GM21526 (cell line): ENCODE data around the gene HOXB6.

ENCODE experiments used
- ATAC-seq: cut with Tn5 transposase; IDR thresholded peaks from one replicate; pipeline ENCODE4 v1.9.1; 2021; ENCODE audit warnings: moderate library complexity; ENCODE audit not compliant: unreplicated experiment, low FRiP score

Gene HOXB6

DNA sequence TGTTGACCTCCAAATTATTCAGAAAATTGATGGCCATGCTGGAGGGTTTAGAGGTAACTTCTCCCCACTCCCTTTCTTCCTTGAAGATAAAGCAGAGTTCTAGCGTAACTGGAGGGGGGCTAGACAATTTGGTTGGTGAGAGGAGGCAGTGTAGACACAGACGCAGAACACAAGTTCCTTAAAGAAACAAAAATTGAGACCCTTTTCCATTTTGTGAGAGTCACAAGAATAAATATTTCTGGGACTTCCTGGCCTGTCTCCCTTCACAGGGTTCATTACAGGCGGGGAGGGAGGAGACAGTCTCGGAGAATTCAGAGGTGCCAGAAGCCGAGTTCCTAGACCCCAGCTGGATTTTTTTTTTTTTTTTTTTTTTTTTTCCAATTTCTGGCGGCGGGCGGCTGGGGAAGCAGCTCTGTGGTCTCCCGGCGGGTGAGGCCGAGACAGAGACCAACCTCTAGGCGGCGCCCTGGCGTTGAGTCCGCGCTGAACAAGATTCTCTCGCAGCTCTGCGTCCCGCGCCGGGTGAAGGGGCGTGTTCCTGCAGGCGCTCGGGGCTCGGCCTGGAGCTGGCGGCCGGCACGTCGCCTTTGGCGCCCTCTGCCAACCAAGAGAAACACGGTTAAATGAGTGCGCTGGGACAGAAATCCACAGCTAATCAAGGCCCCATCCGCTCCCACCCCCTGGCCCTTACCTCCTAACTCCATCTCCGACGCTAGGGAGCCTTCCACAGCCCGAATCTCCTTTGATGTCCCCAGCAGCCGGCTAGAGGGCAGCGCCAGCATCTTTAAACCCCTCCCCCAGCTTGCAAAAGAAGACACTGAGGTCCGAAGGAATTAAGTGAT is 31.6 kb upstream of the HOXB6 start:
- no peak for ATAC-seq

DNA sequence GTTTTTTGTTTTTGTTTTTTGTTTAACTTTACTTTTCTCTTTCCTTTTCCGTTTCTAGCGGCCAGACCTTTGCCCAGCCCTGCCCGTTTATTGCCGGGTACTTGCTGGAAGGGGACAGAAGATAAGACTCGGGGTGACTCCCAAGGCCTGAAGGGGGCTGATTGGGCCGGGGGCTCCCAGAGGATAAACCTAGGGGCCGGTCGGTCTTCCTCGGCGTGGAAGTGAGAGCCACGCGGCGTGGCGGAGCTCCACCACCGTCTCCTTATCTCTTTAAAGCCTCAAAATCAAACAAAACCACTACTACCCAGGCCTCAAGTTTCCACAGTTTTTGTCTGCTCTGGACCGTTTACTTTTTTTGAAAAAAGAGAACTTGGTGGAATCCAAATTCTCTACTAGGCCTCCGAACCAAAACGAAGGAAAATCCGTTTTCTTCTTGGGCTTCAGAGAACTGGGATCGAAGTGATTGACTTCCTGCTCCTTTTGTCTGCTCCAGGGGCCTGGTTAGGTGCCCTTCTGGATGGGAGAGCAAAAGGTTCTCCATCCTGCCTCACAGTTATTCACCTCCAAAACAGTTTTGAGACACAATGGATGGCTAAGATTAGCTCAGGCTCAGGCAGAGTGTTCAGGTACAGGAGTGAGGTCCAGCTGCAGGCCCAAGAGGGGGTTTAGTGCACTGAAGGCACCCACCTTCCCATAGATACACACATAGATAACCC is 29.9 kb upstream of the HOXB6 start:
- no peak for ATAC-seq

DNA sequence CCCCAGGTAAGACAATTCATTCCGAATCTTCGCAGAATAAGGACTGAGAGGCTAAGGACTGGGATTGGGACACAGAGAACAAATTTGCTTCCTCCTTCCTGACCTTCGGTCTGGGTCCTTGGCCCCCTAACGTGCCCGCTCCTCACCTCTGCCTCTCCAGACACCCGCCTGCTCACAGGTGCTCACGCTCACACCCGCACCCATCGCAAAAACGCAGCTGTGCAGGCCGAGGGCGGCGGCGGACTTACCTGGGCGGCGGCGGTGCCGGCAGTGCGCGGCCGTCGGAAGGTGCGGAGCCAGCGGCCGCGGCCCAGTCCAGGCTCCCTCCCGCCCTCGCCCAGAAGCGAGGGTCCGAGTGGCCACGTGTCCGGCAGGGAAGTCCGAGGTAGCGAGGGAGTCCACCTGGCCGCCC is 28.5 kb upstream of the HOXB6 start:
- no peak for ATAC-seq

DNA sequence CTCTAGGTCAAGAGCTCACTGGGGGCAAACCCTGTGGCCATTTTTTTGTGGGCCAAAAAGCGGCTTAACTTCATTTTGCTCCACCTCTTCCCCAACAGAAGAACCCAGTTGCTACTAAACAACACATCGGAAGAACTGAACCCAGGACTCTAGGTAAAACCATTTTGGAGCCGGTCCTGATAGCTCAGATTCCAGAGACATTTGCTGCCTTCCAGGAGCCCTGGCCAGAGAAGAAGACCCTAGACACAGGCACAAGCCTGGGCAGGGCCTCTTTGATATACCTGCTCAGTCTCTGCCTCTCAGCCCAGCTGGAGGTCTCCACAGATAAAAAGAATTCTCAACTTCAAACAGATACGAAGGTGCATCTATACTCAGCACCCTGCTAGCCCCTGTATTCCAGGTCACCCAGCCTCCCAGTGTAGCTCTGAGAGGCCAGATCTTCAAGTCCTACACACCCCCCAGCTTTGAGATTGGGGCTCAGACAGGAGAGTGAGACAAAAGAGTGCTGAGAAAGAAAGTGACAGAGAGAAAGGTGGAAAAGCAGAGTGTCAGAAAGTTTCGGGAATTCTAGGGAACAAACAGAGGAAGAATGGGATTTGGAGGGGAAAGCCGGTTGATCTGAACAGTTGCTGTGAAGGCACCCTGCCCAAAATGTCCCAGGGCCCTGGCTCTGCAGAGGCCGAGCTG is 27.9 kb upstream of the HOXB6 start:
- no peak for ATAC-seq

DNA sequence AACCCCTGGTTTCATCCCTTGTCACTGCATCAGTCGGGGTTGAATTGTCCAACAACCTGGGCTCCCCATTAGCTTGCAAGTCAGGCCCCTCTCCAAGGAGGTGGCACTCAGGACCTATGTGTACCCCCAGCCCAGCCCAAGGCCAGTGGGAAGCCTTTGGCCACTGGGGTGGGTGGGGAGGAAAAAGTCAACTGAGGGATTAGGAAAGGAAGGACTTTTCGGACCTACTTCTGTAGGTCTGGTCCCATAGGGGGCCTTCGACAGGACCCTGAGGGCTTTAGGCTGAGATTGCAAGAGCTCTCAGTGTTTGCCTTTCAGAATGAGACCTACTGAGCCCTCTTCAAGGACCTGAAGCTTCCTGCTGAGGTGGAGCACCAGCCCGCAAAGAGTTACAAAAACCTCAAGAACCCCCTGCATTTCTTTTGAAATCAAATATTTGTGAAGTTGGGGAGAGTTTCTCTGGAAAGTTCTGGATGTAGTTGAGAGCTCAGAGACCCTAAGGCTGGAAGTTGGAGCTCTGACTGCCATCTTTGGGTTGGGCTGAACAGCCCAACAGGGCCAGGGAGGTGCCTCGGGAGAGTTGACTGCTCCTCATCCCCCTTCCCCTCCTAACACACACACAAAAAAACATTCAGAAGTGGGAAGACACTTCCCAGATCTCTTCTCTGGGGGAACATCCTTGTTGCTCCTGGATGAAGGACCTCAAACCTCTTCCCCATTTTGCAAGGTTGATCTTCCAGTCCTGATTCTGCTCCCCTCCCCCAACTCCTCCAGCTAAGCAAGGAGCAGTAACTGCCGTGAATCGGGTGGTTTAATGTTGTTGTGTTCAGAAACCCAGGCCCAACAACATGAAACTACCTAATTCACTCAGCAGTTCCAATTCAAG is 27.1 kb upstream of the HOXB6 start:
- no peak for ATAC-seq

DNA sequence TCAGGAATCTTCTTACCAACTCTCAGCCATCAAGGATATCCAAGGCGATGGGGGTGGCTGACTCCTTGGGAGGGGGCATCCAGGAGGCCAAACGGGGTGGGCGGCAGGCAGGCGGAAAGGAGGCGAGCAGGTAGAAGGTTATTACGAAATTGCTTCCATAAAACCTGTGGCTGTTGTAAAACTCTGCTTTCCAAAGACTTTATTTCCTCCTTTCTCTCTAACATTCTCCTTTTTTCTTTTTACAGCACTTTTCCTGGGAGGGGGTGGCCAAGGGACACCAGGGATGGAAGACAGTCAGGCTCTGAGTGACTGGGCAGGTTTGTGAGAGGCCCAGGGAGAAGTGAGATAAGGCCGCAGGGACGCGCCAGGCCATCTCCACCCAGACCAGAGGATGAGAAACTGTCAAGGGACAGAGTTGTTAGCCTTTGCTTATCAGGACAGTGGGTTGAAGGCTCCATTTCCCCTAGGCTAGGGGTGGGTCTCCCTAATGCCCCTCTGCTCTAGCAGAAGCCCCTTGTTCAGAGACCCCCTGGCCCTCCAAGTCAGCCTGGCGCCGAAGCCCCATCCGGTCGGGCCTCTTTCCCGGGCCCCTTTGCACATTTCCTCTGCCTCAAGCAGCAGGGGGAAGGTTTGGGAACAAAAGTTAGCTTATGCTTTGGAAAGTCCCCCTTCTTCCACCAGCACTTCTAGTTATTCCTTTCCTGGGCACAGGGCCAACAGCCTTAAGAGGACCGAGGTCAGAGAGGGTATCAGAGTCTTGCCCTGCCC is 26.3 kb upstream of the HOXB6 start:
- no peak for ATAC-seq

DNA sequence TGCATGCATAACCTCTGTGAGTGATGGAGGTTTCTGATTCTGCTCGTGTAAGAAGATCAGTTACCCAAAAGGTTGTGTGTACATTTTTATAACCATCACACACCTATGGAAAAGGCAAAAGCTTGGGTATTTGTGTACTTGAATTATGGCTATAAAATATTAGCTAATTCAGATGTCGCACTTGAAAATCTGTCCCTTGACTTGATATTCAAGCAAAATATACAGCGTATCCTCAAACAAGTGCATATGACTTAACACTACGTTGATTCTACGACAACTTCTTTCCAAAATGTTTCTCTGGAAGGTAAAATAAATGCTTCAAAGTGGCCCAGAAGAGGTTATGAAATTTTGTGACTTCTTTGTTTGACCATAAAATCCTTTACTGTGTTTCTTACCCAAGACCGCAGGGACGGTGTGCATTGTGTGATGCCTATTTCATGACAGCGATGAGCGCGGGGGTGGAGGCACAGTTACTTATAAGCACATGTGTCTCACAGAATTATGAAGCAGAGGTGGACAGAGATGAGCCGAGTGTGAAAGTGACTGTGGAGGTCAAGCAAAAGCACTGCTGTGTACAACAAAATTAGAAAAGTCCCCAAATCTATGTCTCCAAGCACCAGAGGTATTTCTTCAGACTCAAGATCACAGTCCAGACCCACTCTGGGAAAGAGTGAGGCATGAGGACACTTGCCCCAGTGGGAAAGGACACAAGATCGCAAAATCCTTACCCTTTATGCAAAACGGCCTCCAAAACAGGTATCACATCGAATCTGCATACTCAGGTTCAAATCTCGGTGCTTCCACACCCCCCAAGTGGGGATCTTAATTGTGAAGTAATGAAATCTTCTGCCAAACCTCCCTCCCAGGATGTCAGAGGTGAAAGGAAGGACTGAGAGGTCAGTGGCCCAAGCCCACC is 25.5 kb upstream of the HOXB6 start:
- no peak for ATAC-seq

DNA sequence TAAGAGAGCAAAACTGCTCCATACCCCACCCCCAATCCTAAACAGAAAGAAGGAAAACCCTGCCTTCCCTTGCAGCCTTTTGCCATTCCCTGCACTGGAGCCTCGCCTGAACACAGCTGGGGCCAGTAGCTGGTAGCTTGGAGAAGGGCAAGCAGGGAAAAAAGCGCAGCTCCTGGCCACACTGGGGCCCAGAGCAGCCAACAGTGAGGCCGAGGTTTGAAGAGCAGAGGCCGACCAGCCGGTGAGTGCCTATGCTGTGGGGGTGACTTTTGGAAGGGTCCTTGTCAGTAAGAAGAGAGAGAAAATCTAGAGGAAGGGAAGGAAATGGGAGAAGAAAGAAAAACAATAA is 24.6 kb upstream of the HOXB6 start:
- ATAC-seq: no peak

DNA sequence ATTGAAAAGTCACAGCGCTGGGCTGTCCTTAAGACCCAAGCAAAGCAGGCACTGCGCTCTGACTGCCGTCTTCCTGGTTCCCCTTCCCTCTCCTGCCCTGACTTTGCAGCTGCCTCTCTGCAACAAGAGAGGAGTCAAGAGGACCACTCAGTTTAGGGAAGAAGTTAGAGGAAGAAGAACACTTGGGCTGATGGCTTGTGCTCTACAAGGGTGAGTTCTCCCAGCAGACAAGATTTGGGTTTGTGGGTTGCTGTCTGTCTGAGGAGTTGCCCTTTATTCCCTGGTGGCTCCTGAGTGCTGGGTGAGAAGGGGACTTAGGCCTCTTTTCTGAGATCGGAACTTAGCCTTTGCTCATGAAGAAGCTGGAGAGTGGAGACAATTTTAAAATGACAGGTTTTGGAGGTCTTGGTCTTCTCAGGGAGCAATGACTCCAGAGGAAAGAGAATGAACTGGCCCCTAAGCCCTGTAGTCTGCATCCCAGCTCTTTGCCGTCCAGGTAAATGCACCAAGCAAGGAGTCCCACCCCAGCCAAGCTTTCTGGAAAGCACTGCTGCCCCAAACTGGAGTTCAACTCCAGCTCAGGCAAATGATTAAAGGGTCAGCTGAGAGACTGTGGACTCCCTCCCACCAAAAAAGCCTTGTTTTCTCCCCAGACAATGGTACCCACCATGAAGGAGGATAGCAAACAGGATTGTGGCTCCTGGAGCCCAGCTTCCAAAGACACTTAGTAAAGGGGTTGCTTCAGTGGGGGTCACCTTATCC is 24.0 kb upstream of the HOXB6 start:
- ATAC-seq: no peak

DNA sequence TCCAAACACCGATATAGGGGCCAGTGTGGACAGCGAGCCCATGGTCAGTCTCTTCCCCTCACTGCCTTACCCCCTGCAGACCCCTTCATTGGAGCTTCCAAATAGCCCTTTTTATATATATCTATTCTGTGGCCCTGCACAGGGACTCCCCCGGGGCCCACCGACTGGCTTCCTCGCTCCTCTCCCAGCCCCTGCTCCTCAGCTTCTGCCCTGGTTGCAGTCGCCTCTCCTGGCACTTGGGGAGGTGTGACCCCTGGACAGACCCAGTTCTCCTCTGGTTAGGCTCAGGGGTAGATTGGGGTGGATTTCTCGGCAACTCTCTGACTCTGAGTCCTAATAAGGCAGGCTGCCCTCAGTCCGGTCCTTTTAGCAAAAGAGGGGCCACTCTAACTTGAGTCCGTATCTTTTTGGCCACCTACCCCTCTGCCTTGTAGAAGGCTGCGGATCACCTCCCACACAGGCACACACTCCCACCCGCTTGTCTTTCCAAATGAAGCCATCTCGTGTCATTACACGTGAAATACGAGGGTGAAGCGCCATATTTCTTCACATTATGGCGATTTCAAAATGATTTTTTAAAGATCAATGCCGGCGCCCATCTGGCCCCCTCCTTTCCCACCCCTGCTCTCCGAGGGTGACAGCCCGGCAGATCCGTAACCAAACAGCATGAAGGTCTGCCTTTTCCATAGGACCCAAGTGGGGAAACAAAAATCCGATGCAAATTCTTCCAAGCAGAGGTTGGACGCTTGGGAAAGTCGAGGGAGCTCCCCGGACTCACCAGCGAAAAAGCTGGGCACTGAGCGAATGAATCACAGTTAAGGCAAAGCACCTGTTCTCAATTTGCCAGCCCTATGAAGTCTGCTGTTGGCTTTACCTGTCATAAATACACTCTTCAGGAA is 23.1 kb upstream of the HOXB6 start:
- no peak for ATAC-seq

DNA sequence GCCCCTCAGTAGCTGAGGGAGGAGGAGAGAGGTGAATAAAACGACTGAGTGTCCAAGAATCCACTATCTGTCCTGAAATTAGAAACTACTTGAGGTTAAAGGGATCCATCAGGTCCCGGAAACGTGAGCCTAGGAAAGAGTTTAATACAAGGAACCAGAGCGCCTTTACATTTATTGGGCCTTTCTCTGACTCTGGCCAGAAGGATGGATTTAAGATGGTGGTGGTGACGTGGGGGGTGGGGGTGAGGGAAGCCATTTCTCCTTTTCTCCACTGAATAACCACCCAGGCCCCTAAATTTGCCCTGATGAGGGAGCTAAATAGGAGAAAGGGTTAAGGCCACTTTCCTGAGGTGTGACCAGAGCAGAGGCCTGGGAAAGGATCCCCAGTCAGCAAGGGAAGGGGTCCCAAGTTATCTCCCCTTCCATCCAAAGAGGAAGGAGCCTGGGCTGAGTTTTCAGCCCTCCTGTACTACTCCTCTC is 22.4 kb upstream of the HOXB6 start:
- no peak for ATAC-seq

DNA sequence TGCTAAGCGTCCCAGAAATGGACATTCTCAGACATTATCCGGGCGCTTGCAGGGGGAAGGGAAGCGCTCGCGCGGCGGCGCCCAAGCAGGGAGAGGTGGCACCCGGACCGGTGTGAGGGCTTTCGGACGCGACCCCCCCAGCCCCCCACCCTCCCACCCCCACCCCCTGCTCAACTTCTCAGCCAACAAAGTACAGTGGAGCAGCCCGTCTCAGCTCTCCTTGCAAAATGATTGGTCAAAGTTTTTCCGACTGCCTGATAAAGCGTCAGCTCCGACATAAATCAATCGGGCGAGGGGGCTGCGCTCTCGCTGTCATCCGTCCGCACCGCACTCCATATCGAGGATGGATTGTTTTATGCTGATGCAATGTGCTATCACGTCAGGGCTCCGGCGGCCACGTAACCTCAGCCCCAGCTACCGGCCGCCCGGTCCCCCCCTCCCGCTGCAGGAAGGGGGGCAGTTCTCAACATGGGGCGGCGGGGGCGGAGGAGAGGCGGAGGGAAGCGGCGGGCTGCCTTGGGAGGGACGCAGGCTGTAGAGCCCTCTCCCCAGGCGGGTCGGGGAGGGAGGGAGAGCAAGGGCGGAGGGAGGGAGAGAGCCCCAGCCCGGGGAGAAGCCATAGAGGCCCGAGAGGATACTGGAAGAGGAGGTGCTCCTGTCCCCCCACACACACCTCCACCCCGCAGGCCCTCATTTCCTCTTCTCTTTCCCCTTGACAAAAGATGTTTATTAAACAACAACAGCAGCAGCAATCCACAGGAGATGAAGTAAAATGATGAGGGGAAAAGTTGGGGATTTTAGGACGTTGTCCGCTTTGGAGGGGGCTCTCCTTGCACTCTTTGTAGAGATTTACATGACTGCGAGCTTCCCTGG is 21.7 kb upstream of the HOXB6 start, which contains the start of gene HOXB9:
Gene HOXB9, minus strand, starts transcription at position 114 of the 873 bp plus-strand sequence. Its CDS starts 89 bp downstream, at position 25.
- no peak for ATAC-seq

DNA sequence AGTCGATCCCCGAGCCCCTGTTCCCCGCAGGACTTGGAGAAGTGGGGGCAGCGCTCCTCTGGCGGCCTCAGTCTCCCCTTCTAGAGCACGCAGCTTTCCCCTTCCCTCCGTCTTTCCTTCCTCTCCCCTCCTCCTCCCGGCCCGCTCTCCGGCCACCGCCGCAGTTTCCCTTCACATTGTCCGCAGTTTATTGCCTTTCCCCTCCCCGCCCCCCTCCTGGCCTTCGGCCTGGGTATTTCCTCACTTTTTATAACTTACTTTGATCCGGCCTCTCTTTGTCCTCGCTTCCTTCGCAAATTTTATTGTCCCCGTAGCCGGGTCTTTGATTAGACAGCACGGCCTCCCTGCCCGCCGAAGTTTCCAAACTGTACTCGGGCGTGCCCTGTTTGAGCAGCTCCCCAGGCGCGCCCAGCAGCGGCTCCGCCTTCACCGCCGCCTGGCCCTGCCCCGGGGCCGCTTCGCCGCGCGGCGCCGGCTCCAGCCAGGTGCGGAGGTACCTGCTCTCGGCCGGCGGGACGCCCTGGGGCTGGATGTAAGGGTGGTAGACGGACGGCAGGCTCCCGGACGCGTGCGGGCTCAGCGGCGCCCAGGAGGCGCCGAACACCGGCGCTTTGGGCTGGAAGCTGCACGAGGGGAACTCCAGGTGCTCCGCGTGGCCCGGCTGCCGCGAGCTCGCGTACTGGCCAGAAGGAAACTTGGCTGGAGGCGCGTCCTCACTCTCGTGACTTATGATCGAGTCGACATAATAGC is 20.9 kb upstream of the HOXB6 start:
- no peak for ATAC-seq

DNA sequence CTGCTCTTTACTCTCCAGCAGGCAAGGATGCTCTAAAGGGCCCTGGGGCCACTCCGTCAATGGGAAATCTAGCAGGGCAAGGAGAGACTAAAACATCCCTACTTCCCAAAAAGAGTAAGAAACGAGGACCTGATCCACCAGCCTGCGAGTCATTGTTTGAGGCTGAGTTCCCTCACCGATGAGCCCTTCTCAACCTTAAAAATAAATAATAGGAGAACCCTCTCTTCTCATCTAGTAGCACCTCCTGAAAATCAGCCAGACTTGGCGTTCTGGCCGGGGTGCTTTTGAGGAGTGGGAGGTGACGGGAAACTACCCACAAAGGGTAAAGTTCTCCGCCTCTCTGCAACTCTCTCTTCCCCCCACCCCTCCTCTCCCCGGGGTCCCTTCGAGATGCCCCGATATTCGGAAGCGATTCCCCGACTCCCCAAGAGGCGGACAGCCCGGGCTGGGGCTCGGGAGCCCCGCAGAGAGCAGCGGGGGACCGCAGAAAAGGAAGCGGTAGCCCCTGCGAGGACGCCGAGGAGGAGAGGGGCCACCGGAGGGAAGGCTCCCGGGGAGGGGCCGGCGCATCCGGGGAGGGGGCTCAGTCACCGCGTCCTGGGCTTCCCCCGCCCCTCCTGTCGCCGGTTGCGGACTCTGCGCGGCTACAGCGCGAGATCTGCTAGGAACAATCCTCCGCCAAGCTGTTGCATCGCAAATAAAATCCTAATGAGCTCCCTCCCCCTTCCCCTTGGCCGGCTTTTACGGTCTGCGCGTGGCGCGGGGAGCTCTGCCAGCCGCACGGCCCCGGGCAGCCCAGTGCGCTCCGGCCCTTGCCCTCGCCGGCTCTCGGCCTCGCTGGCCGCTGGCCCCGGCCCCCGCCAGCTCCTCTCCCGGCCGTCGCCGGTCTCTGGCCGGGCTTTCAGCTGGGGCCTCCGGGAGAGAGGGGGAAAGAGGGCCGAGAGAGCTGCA is 20.0 kb upstream of the HOXB6 start:
- ATAC-seq: no peak
